ENCODE data around the gene LNPEP.
"Not testable (repeated sequence)": the region's sequence is repeated elsewhere in the genome, so short reads cannot be mapped to it uniquely, and the experiment has no call there.

LNPEP gene

GRCh38 chr5:96930589-96930988 lies 5.3 kb upstream of the LNPEP start:
- DNase-seq, result no peak

GRCh38 chr5:96931037-96931436 lies 4.8 kb upstream of the LNPEP start:
- DNase-seq, result not testable (repeated sequence)

- no peak for DNase-seq
Measured at GRCh38 chr5:96931605-96932004, 4.3 kb upstream of the LNPEP start.

- no peak for DNase-seq
Measured at GRCh38 chr5:96932026-96932425, 3.9 kb upstream of the LNPEP start.

- no peak for DNase-seq
Measured at GRCh38 chr5:96933764-96934707, 1.8 kb upstream of the LNPEP start.

- peak; percentile 90 for DNase-seq
Measured at GRCh38 chr5:96934708-96935558, 947 bp upstream of the LNPEP start.

- DNase-seq, result peak; percentile 54
Measured at GRCh38 chr5:96936431-96937320, 796 bp downstream of the LNPEP start.

GRCh38 chr5:96940586-96940985 lies 4.7 kb downstream of the LNPEP start:
- no peak for DNase-seq

- DNase-seq, result no peak
Measured at GRCh38 chr5:96941140-96941539, 5.3 kb downstream of the LNPEP start.

- DNase-seq, result no peak
Measured at GRCh38 chr5:96942078-96942477, 6.2 kb downstream of the LNPEP start.

- DNase-seq, result no peak
Measured at GRCh38 chr5:96942911-96943310, 7.0 kb downstream of the LNPEP start.

GRCh38 chr5:96943799-96944198 lies 7.9 kb downstream of the LNPEP start:
- DNase-seq, result no peak

- DNase-seq, result no peak
Measured at GRCh38 chr5:96945144-96945897, 9.4 kb downstream of the LNPEP start.

- no peak for DNase-seq
Measured at GRCh38 chr5:96946381-96946780, 10.5 kb downstream of the LNPEP start.

- no peak for DNase-seq
Measured at GRCh38 chr5:96952118-96952750, 16.4 kb downstream of the LNPEP start.

- no peak for DNase-seq
Measured at GRCh38 chr5:96952974-96953730, 17.3 kb downstream of the LNPEP start.

- DNase-seq, result no peak
Measured at GRCh38 chr5:96957254-96958049, 21.6 kb downstream of the LNPEP start.

GRCh38 chr5:96958977-96959376 lies 23.1 kb downstream of the LNPEP start:
- no peak for DNase-seq

- no peak for DNase-seq
Measured at GRCh38 chr5:96961053-96961452, 25.2 kb downstream of the LNPEP start.

GRCh38 chr5:96962540-96962991 lies 26.7 kb downstream of the LNPEP start:
- no peak for DNase-seq
